ENCODE data around the gene TM9SF4.

Gene TM9SF4

GRCh38 chr20:32069711-32070110 is 39.8 kb upstream of the TM9SF4 start:
- H3K4me3 ChIP-seq (ENCODE audit: low read depth, low read length) = no peak overlapping the region
- no peaks in the 10 kb centered on the region for H3K4me1 ChIP-seq (ENCODE audit: control insufficient read depth, insufficient read depth, low read length)
- ChIA-PET POLR2A (no interaction called here), CTCF (no interaction called here)
- no peaks in the 10 kb centered on the region for H3K9me3 ChIP-seq (ENCODE audit: control insufficient read depth, insufficient read depth, low read depth, low read length)
- no peaks in the 10 kb centered on the region for H3K36me3 ChIP-seq (ENCODE audit: control insufficient read depth in 2 of 2, insufficient read depth in 1 of 2, low read length in 2 of 2)
- TF ChIP-seq ZNF274 (IDR thresholded peaks at IDR 0.05; ENCODE audit: low read length) = no peak
- TF ChIP-seq ZNF274 (tag by site-specific recombination; IDR thresholded peaks at IDR 0.05; ENCODE audit: borderline replicate concordance) = no peak
- no peak for TF ChIP-seq ZNF548 (tag by site-specific recombination; IDR thresholded peaks at IDR 0.05)
- no peak for TF ChIP-seq ZNF610 (tag by site-specific recombination; IDR thresholded peaks at IDR 0.05; ENCODE audit: borderline replicate concordance)
- TF ChIP-seq ZNF660 (tag by site-specific recombination; IDR thresholded peaks at IDR 0.05) = no peak
- no peak overlapping the region for H3K27ac ChIP-seq (ENCODE audit: extremely low read depth, low read depth, low read length)

GRCh38 chr20:32070282-32070681 is 39.2 kb upstream of the TM9SF4 start:
- TF ChIP-seq OSR2 (tag by site-specific recombination; IDR thresholded peaks at IDR 0.05) (no peak), ZNF623 (tag by site-specific recombination; IDR thresholded peaks at IDR 0.05) (peak; percentile 65), ZNF610 (tag by site-specific recombination; IDR thresholded peaks at IDR 0.05; ENCODE audit: borderline replicate concordance) (no peak), ZNF792 (tag by site-specific recombination; IDR thresholded peaks at IDR 0.05) (no peak), ZFP41 (tag by site-specific recombination; IDR thresholded peaks at IDR 0.05; ENCODE audit: borderline replicate concordance) (no peak), ZNF544 (tag by site-specific recombination; IDR thresholded peaks at IDR 0.05) (no peak)
- Histone ChIP-seq H3K9me3 (ENCODE audit: control insufficient read depth, insufficient read depth, low read depth, low read length) (no peaks in the 10 kb centered on the region), H3K27ac (ENCODE audit: extremely low read depth, low read depth, low read length) (no peak overlapping the region), H3K4me1 (ENCODE audit: control insufficient read depth, insufficient read depth, low read length) (no peaks in the 10 kb centered on the region), H3K4me3 (ENCODE audit: low read depth, low read length) (no peak overlapping the region), H3K36me3 (ENCODE audit: control insufficient read depth in 2 of 2, insufficient read depth in 1 of 2, low read length in 2 of 2) (no peaks in the 10 kb centered on the region)
- POLR2A ChIA-PET = no interaction called here
- CTCF ChIA-PET = no interaction called here

GRCh38 chr20:32070690-32071213 is 38.8 kb upstream of the TM9SF4 start:
- Histone ChIP-seq H3K36me3 (ENCODE audit: control insufficient read depth in 2 of 2, insufficient read depth in 1 of 2, low read length in 2 of 2) (no peaks in the 10 kb centered on the region), H3K27ac (ENCODE audit: extremely low read depth, low read depth, low read length) (no peak overlapping the region), H3K9me3 (ENCODE audit: control insufficient read depth, insufficient read depth, low read depth, low read length) (no peaks in the 10 kb centered on the region), H3K4me3 (ENCODE audit: low read depth, low read length) (no peak overlapping the region), H3K4me1 (ENCODE audit: control insufficient read depth, insufficient read depth, low read length) (no peaks in the 10 kb centered on the region)
- CTCF ChIA-PET = no interaction called here
- TF ChIP-seq ZNF513 (tag by site-specific recombination; IDR thresholded peaks at IDR 0.05) = peak; percentile 70
- no peak for TF ChIP-seq ZFP37 (tag by site-specific recombination; IDR thresholded peaks at IDR 0.05)
- POLR2A ChIA-PET = no interaction called here

GRCh38 chr20:32071395-32072167 is 37.9 kb upstream of the TM9SF4 start:
- CTCF ChIA-PET = interaction anchor here (0.8 kb wide), 1 partner anchor 20 kb away, joined by 3 read pairs; no protein-coding TSS in a partner anchor
- Histone ChIP-seq H3K27ac (ENCODE audit: extremely low read depth, low read depth, low read length) (no peak overlapping the region), H3K4me1 (ENCODE audit: control insufficient read depth, insufficient read depth, low read length) (no peaks in the 10 kb centered on the region), H3K36me3 (ENCODE audit: control insufficient read depth in 2 of 2, insufficient read depth in 1 of 2, low read length in 2 of 2) (no peaks in the 10 kb centered on the region), H3K9me3 (ENCODE audit: control insufficient read depth, insufficient read depth, low read depth, low read length) (no peaks in the 10 kb centered on the region), H3K4me3 (ENCODE audit: low read depth, low read length) (no peak overlapping the region)
- POLR2A ChIA-PET = no interaction called here
- TF ChIP-seq ZNF302 (tag by site-specific recombination; IDR thresholded peaks at IDR 0.05; ENCODE audit: low read depth) (no peak), REST (tag by site-specific recombination; IDR thresholded peaks at IDR 0.05) (no peak), KLF9 (tag by site-specific recombination; IDR thresholded peaks at IDR 0.05; ENCODE audit: low read depth) (no peak), ZNF785 (tag by site-specific recombination; IDR thresholded peaks at IDR 0.05) (no peak), ZNF513 (tag by site-specific recombination; IDR thresholded peaks at IDR 0.05) (no peak), HIC1 (tag by site-specific recombination; IDR thresholded peaks at IDR 0.05) (no peak), ZNF169 (tag by site-specific recombination; IDR thresholded peaks at IDR 0.05) (no peak), ZSCAN30 (tag by site-specific recombination; IDR thresholded peaks at IDR 0.05) (no peak)
